Measurements from ENCODE around the gene TMEM258. TPM values are rescaled to one million over a fixed set of nuclear protein-coding genes. Genes with fewer than 3 reads are reported as not detected.
A peak's percentile ranks its signal among the peaks of the same experiment; 100 is the strongest.

The TMEM258 gene
- total and polyA plus RNA-seq, 9 of the 15 experiments (the other 6 are each of a cell fraction or from before 2014, with no cell fraction given): 97.2 to 856 (median 231) TPM

- TF ChIP-seq CTCF (IDR thresholded peaks at IDR 0.05 in 2 of 3, conservative IDR thresholded peaks at IDR 0.05 in 1 of 3; ENCODE audit: insufficient read depth in 2 of 3, low read depth in 1 of 3, low read length in 3 of 3) (no peak), SNRNP70 (optimal IDR thresholded peaks at IDR 0.05; ENCODE audit: low read depth, low read length) (no peak), ZKSCAN8 (CRISPR knock-in tag; IDR thresholded peaks at IDR 0.05) (no peak), ZBTB40 (IDR thresholded peaks at IDR 0.05) (peak; percentile 24; the same call in 1 of the 2 replicates), ZBTB40 (CRISPR knock-in tag; IDR thresholded peaks at IDR 0.05) (no peak), CLOCK (CRISPR knock-in tag; IDR thresholded peaks at IDR 0.05; ENCODE audit: borderline replicate concordance) (no peak), NELFE (IDR thresholded peaks at IDR 0.05; ENCODE audit: insufficient read depth, insufficient read length) (no peak), ARNT (IDR thresholded peaks at IDR 0.05) (peak in 1 of 2 experiments; percentile 48; a peak in 1 of 4 replicates)
These were observed 22.0 kb upstream of the TMEM258 start (continued) for GRCh38 chr11:61814247-61814957.

Data from K562 (cell line).